ENCODE data around the gene DBP.

Gene DBP

DNA sequence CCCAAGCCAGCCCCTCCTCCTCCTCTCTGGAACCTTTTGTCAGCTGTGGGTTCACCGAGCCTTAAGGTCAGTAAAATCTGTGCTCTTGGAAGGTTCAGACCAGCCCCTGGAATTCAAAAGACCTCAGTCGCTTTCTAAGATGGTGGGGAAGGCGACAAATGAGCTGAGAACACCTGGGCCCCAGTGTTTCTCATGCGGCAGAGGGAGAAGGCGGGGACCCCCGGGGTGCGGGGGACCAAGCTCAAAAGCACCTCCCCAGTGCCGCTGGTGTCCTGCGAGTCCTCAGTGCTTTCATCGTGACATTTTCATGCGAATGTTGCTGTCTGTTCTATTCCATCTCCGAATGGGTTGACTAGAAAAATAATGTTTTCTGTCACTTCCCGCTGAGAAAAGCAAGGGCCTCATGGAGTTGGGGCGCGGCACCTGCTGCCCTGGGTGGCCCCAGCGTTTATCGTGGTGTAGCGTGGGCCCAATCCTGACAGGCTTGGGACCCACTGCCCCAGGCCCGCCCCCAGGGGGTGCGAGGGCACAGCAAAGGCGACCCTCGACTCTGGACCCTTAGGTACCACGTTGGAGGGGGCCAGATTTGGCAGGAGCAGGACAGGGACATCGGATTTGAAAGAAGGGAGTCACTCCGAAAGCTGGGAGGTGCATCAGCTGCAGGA is 36.4 kb upstream of the DBP start (continued):
- TF ChIP-seq, protein P1, sequence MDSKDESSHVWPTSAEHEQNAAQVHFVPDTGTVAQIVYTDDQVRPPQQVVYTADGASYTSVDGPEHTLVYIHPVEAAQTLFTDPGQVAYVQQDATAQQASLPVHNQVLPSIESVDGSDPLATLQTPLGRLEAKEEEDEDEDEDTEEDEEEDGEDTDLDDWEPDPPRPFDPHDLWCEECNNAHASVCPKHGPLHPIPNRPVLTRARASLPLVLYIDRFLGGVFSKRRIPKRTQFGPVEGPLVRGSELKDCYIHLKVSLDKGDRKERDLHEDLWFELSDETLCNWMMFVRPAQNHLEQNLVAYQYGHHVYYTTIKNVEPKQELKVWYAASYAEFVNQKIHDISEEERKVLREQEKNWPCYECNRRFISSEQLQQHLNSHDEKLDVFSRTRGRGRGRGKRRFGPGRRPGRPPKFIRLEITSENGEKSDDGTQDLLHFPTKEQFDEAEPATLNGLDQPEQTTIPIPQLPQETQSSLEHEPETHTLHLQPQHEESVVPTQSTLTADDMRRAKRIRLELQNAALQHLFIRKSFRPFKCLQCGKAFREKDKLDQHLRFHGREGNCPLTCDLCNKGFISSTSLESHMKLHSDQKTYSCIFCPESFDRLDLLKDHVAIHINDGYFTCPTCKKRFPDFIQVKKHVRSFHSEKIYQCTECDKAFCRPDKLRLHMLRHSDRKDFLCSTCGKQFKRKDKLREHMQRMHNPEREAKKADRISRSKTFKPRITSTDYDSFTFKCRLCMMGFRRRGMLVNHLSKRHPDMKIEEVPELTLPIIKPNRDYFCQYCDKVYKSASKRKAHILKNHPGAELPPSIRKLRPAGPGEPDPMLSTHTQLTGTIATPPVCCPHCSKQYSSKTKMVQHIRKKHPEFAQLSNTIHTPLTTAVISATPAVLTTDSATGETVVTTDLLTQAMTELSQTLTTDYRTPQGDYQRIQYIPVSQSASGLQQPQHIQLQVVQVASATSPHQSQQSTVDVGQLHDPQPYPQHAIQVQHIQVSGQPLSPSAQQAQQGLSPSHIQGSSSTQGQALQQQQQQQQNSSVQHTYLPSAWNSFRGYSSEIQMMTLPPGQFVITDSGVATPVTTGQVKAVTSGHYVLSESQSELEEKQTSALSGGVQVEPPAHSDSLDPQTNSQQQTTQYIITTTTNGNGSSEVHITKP (tag by site-specific recombination; IDR thresholded peaks at IDR 0.05) = no peak
- TF ChIP-seq GLI4 (tag by site-specific recombination; IDR thresholded peaks at IDR 0.05) = no peak

GRCh38 chr19:48672994-48673393 is 35.8 kb upstream of the DBP start, which contains the start of gene NTN5:
Gene NTN5, minus strand, starts transcription at chr19:48673017. Its CDS starts 2,031 bp downstream, at chr19:48670986.
- CTCF ChIA-PET = interaction anchor here (2.2 kb wide), 1 partner anchor 115 kb away, joined by 12 read pairs; no protein-coding TSS in a partner anchor
- no peaks in the 10 kb centered on the region for H3K9me3 ChIP-seq (ENCODE audit: control insufficient read depth, insufficient read depth, low read depth, low read length)
- H3K4me1 ChIP-seq (ENCODE audit: control insufficient read depth, insufficient read depth, low read length) = no peaks in the 10 kb centered on the region; the same call in 1 of the 2 replicates
- H3K27ac ChIP-seq (ENCODE audit: extremely low read depth, low read depth, low read length) = no peak within 1 kb of the TSS
- POLR2A ChIA-PET = no interaction called here
- no peaks in the 10 kb centered on the region for H3K36me3 ChIP-seq (ENCODE audit: control insufficient read depth in 2 of 2, insufficient read depth in 1 of 2, low read length in 2 of 2)
- H3K4me3 ChIP-seq (ENCODE audit: low read depth, low read length) = no peak within 1 kb of the TSS
- no peak for TF ChIP-seq ZSCAN18 (tag by site-specific recombination; IDR thresholded peaks at IDR 0.05)
- TF ChIP-seq, protein P2, sequence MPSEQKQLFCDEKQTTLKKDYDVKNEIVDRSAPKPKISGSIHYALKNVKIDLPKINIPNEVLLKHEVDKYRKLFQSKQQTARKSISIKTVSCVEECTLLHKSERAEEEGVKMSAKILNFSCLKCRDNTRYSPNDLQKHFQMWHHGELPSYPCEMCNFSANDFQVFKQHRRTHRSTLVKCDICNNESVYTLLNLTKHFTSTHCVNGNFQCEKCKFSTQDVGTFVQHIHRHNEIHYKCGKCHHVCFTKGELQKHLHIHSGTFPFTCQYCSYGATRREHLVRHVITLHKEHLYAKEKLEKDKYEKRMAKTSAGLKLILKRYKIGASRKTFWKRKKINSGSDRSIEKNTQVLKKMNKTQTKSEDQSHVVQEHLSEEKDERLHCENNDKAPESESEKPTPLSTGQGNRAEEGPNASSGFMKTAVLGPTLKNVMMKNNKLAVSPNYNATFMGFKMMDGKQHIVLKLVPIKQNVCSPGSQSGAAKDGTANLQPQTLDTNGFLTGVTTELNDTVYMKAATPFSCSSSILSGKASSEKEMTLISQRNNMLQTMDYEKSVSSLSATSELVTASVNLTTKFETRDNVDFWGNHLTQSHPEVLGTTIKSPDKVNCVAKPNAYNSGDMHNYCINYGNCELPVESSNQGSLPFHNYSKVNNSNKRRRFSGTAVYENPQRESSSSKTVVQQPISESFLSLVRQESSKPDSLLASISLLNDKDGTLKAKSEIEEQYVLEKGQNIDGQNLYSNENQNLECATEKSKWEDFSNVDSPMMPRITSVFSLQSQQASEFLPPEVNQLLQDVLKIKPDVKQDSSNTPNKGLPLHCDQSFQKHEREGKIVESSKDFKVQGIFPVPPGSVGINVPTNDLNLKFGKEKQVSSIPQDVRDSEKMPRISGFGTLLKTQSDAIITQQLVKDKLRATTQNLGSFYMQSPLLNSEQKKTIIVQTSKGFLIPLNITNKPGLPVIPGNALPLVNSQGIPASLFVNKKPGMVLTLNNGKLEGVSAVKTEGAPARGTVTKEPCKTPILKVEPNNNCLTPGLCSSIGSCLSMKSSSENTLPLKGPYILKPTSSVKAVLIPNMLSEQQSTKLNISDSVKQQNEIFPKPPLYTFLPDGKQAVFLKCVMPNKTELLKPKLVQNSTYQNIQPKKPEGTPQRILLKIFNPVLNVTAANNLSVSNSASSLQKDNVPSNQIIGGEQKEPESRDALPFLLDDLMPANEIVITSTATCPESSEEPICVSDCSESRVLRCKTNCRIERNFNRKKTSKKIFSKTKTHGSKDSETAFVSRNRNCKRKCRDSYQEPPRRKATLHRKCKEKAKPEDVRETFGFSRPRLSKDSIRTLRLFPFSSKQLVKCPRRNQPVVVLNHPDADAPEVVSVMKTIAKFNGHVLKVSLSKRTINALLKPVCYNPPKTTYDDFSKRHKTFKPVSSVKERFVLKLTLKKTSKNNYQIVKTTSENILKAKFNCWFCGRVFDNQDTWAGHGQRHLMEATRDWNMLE (tag by site-specific recombination; conservative IDR thresholded peaks at IDR 0.05; ENCODE audit: low read depth) = no peak

- CTCF ChIA-PET = interaction anchor here (1.0 to 1.1 kb wide), 2 partner anchors 34 to 124 kb away, joined by 3 read pairs; no protein-coding TSS in a partner anchor
- POLR2A ChIA-PET = no interaction called here
- TF ChIP-seq ZNF768 (tag by site-specific recombination; IDR thresholded peaks at IDR 0.05) (no peak), ZNF571 (tag by site-specific recombination; IDR thresholded peaks at IDR 0.05) (no peak), KLF1 (tag by site-specific recombination; IDR thresholded peaks at IDR 0.05) (no peak), ZNF202 (tag by site-specific recombination; IDR thresholded peaks at IDR 0.05; ENCODE audit: borderline replicate concordance) (no peak), ZNF280D (tag by site-specific recombination; IDR thresholded peaks at IDR 0.05) (no peak), ZNF404 (tag by site-specific recombination; IDR thresholded peaks at IDR 0.05) (no peak), ZNF416 (tag by site-specific recombination; IDR thresholded peaks at IDR 0.05) (no peak), ZNF658 (tag by site-specific recombination; IDR thresholded peaks at IDR 0.05) (no peak)
- TF ChIP-seq, protein P3, sequence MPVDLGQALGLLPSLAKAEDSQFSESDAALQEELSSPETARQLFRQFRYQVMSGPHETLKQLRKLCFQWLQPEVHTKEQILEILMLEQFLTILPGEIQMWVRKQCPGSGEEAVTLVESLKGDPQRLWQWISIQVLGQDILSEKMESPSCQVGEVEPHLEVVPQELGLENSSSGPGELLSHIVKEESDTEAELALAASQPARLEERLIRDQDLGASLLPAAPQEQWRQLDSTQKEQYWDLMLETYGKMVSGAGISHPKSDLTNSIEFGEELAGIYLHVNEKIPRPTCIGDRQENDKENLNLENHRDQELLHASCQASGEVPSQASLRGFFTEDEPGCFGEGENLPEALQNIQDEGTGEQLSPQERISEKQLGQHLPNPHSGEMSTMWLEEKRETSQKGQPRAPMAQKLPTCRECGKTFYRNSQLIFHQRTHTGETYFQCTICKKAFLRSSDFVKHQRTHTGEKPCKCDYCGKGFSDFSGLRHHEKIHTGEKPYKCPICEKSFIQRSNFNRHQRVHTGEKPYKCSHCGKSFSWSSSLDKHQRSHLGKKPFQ (tag by site-specific recombination; IDR thresholded peaks at IDR 0.05) = no peak
- TF ChIP-seq, protein P4, sequence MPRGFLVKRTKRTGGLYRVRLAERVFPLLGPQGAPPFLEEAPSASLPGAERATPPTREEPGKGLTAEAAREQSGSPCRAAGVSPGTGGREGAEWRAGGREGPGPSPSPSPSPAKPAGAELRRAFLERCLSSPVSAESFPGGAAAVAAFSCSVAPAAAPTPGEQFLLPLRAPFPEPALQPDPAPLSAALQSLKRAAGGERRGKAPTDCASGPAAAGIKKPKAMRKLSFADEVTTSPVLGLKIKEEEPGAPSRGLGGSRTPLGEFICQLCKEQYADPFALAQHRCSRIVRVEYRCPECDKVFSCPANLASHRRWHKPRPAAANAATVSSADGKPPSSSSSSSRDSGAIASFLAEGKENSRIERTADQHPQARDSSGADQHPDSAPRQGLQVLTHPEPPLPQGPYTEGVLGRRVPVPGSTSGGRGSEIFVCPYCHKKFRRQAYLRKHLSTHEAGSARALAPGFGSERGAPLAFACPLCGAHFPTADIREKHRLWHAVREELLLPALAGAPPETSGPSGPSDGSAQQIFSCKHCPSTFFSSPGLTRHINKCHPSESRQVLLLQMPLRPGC (tag by site-specific recombination; IDR thresholded peaks at IDR 0.05) = no peak
Measured at GRCh38 chr19:48671446-48671995, 34.3 kb upstream of the DBP start.

More at GRCh38 chr19:48671446-48671995, 34.3 kb upstream of the DBP start:
- no peak overlapping the region for H3K4me3 ChIP-seq (ENCODE audit: low read depth, low read length)
- no peak overlapping the region for H3K27ac ChIP-seq (ENCODE audit: extremely low read depth, low read depth, low read length)
- no peaks in the 10 kb centered on the region for H3K36me3 ChIP-seq (ENCODE audit: control insufficient read depth in 2 of 2, insufficient read depth in 1 of 2, low read length in 2 of 2)
- H3K9me3 ChIP-seq (ENCODE audit: control insufficient read depth, insufficient read depth, low read depth, low read length) = no peaks in the 10 kb centered on the region
- H3K4me1 ChIP-seq (ENCODE audit: control insufficient read depth, insufficient read depth, low read length) = no peaks in the 10 kb centered on the region; the same call in 1 of the 2 replicates
